Mesendoderm (in vitro differentiated cells): Measurements from ENCODE around the gene TMC6.

Experiments used
- DNase-seq: peaks from one replicate; pipeline ENCODE4 v3.0.0; 2013
- H2AK5ac ChIP-seq: 2 replicates; pipeline ENCODE4 v1.6.1; 2013; ENCODE audit warnings: low read length, inconsistent platforms
- H2BK120ac ChIP-seq: 2 replicates; pipeline ENCODE4 v1.6.1; 2013; ENCODE audit warnings: low read depth, mild to moderate bottlenecking, low read length, moderate library complexity, mixed read lengths
- H2BK15ac ChIP-seq: replicated peaks from 2 replicates; pipeline ENCODE4 v1.6.1; 2013; ENCODE audit warnings: low read depth, mild to moderate bottlenecking, moderate library complexity
- H2BK5ac ChIP-seq: 2 replicates; pipeline ENCODE4 v1.6.1; 2013; ENCODE audit warnings: low read length, inconsistent platforms
- H3K18ac ChIP-seq: 2 replicates; pipeline ENCODE4 v1.6.1; 2013; ENCODE audit warnings: mild to moderate bottlenecking, low read length, mixed read lengths
- H3K23ac ChIP-seq: one replicate; pipeline ENCODE4 v1.6.1; 2013; ENCODE audit warnings: low read length
- H3K27ac ChIP-seq: 2 replicates; pipeline ENCODE4 v1.5.1; 2013; ENCODE audit warnings: low read depth, mild to moderate bottlenecking, inconsistent platforms, low read length, moderate library complexity
- H3K27me3 ChIP-seq: 2 replicates; pipeline ENCODE4 v1.6.1; 2013; ENCODE audit warnings: low read length, control low read depth, mild to moderate bottlenecking, inconsistent platforms; ENCODE audit not compliant: insufficient read depth, poor library complexity
- H3K36me3 ChIP-seq: 2 replicates; pipeline ENCODE4 v1.6.1; 2013; ENCODE audit warnings: low read length, inconsistent platforms; ENCODE audit not compliant: control insufficient read depth, insufficient read depth
- H3K4ac ChIP-seq: one replicate; pipeline ENCODE4 v1.6.1; 2013; ENCODE audit warnings: low read depth, mild to moderate bottlenecking, low read length, moderate library complexity
- H3K4me1 ChIP-seq: 2 replicates; pipeline ENCODE4 v1.6.1; 2013; ENCODE audit warnings: low read depth, low read length, inconsistent platforms; ENCODE audit not compliant: control insufficient read depth
- H3K4me2 ChIP-seq: 2 replicates; pipeline ENCODE4 v1.6.1; 2013; ENCODE audit warnings: low read length
- H3K4me3 ChIP-seq: 2 replicates; pipeline ENCODE4 v1.5.1; 2013; ENCODE audit warnings: mild to moderate bottlenecking, low read length
- H3K56ac ChIP-seq: one replicate; pipeline ENCODE4 v1.6.1; 2013; ENCODE audit warnings: low read length
- H3K79me1 ChIP-seq: 2 replicates; pipeline ENCODE4 v1.6.1; 2013; ENCODE audit warnings: low read length, inconsistent platforms
- H3K79me2 ChIP-seq: 2 replicates; pipeline ENCODE4 v1.6.1; 2013; ENCODE audit warnings: mild to moderate bottlenecking, low read length; ENCODE audit not compliant: control insufficient read depth, insufficient read depth
- H3K9ac ChIP-seq: 2 replicates; pipeline ENCODE4 v1.6.1; 2013; ENCODE audit warnings: low read length, inconsistent platforms
- H4K5ac ChIP-seq: one replicate; pipeline ENCODE4 v1.6.1; 2013; ENCODE audit warnings: low read length
- H4K8ac ChIP-seq: one replicate; pipeline ENCODE4 v1.6.1; 2013; ENCODE audit warnings: low read depth, mild to moderate bottlenecking, control low read depth, low read length, moderate library complexity
- WGBS: extraction: QIAGEN DNeasy Blood & Tissue Kit; methylation state at CpG from one replicate; pipeline ENCODE4 v1.1.7; 2013; ENCODE audit warnings: low lambda C conversion rate, missing lambda C conversion rate; ENCODE audit not compliant: insufficient coverage; ENCODE audit errors: extremely low coverage; 5-methylcytosine and 5-hydroxymethylcytosine counted together

The TMC6 gene

DNA sequence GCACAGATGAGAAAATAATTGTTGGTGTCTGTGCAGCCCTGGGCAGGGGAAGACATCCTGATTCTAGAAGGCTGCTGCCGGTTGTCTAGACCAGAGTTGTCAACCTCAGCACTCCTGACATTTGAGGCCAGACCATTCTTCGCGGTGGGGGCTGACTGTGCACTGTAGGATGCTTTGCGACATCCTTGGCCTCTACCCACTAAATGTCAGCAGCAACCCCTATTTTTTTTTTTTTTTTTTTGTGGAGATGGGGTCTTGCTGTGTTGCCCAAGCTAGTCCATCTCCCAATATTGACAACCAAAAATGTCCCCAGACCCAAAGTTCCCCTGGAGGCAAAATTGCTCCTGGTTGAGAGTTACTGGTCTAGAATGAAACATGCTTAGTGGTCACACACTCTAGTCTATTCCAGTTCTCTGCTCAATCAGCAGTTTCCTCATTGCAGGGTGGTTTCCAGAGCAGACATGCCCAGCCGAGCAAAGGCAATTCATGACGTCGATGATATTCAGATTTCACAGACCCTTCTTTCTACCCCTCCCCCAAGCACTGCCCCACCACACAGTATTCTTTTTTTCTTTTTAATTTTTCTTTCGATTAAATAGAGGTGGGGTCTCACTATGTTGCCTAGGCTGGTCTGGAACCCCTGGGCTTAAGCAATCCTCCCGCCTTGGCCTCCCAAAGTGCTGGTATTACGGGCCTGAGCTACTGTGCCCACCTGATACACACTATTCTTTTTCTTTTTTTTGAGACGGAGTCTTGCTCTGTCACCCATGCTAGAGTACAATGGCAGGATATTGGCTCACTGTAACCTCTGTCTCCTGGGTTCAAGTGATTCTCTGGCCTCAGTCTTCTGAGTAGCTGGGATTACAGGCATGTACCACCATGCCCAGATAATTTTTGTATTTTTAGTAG is 26.6 kb upstream of the TMC6 start:
- Histone ChIP-seq H3K4ac (no peak overlapping the region), H2BK15ac (no peak overlapping the region), H3K79me2 (no peaks in the 10 kb centered on the region), H2AK5ac (no peak overlapping the region), H3K23ac (no peak overlapping the region), H3K9ac (no peak overlapping the region), H3K79me1 (no peaks in the 10 kb centered on the region), H2BK120ac (no peak overlapping the region), H4K8ac (no peak overlapping the region), H3K56ac (no peak overlapping the region), H3K4me1 (no peaks in the 10 kb centered on the region), H3K27ac (no peak overlapping the region), H3K4me2 (no peak overlapping the region), H2BK5ac (no peak overlapping the region), H3K36me3 (no peaks in the 10 kb centered on the region), H3K27me3 (no peaks in the 10 kb centered on the region), H3K18ac (no peak overlapping the region), H4K5ac (no peak overlapping the region), H3K4me3 (no peak overlapping the region)
- no peak for DNase-seq
- WGBS, result no CpG with 5 or more reads among the region's 11 CpGs

DNA sequence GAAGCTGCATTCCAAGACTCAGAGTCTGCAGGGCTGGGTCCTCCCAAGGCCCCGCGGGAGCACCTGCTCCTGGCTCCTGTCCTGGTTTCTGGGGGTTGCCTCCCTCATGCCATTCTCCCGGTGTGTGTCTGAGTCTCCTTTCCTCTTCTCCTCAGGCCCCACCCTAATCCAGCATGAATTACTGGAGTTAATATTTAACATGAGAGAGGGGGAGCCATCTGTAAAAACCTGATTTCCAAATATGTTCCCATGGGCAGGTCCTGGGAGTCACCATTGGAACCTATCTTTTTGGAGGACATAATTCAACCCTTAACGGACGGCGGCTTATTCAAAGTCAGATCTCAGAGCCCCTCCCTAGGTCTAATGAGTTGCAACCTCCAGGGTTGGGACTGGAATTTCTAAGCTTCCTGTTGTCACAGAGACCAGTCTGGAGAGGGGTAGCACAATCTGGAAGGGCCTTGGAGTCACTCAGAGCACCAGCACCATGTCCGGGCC is 23.0 kb upstream of the TMC6 start:
- no peak overlapping the region for H3K18ac ChIP-seq
- H3K4me3 ChIP-seq, result no peak overlapping the region
- H3K79me1 ChIP-seq, result no peaks in the 10 kb centered on the region
- H3K4ac ChIP-seq, result no peak overlapping the region
- no peaks in the 10 kb centered on the region for H3K4me1 ChIP-seq
- H3K36me3 ChIP-seq, result no peaks in the 10 kb centered on the region
- H2BK120ac ChIP-seq, result no peak overlapping the region
- no peak overlapping the region for H2BK15ac ChIP-seq
- H3K4me2 ChIP-seq, result no peak overlapping the region
- WGBS, result no CpG with 5 or more reads among the region's 7 CpGs
- no peaks in the 10 kb centered on the region for H3K79me2 ChIP-seq
- no peaks in the 10 kb centered on the region for H3K27me3 ChIP-seq
- H3K9ac ChIP-seq, result no peak overlapping the region
- H2AK5ac ChIP-seq, result no peak overlapping the region
- no peak for DNase-seq
- no peak overlapping the region for H3K27ac ChIP-seq
- H3K56ac ChIP-seq, result no peak overlapping the region
- no peak overlapping the region for H3K23ac ChIP-seq
- H4K5ac ChIP-seq, result no peak overlapping the region
- H4K8ac ChIP-seq, result no peak overlapping the region
- no peak overlapping the region for H2BK5ac ChIP-seq

GRCh38 chr17:78148286-78149016 is 19.9 kb upstream of the TMC6 start:
- no peak overlapping the region for H3K18ac ChIP-seq
- no peak overlapping the region for H2BK15ac ChIP-seq
- no peaks in the 10 kb centered on the region for H3K79me2 ChIP-seq
- H2AK5ac ChIP-seq, result no peak overlapping the region
- H3K9ac ChIP-seq, result no peak overlapping the region
- DNase-seq, result no peak
- no peaks in the 10 kb centered on the region for H3K36me3 ChIP-seq
- no peak overlapping the region for H3K56ac ChIP-seq
- no peak overlapping the region for H2BK5ac ChIP-seq
- no peak overlapping the region for H3K4me3 ChIP-seq
- no peak overlapping the region for H3K27ac ChIP-seq
- no peak overlapping the region for H3K23ac ChIP-seq
- no peaks in the 10 kb centered on the region for H3K79me1 ChIP-seq
- no peaks in the 10 kb centered on the region for H3K4me1 ChIP-seq
- no peak overlapping the region for H4K5ac ChIP-seq
- H3K4me2 ChIP-seq, result no peak overlapping the region
- no peaks in the 10 kb centered on the region for H3K27me3 ChIP-seq
- no peak overlapping the region for H3K4ac ChIP-seq
- H4K8ac ChIP-seq, result no peak overlapping the region
- WGBS, result no CpG with 5 or more reads among the region's 14 CpGs
- no peak overlapping the region for H2BK120ac ChIP-seq

DNA sequence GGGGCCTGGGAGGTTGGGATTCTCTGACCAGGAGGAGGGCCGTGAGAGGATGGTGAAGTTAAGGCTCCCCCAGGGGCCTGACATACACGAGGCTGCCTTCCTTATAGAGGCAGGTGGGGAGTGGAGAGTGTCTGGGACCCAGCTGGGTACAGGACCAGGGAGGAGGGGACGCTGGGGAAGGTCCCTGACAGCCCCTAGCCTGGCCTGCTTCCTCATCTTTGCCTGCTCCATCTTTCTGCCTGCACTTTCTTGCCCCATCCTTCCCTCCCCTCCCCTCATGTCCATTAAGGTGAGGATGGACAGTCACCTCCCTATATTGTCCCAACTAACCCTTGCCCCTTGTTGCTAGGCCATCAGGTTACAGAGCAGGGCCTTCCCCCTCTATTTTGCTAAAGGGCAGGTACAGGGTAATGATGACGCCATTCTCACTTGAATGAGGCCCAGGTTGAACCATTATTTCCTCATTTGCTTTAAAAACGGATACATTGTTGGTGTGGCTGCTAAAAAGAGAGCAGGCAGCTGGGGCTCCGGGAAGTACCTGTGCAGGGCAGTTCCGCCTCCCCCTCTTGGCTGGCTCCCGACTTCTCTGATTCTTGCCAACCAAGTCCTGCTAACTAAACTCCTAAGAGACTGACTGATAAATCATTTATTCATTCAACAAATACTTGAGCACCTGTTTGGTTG is 18.9 kb upstream of the TMC6 start:
- H2AK5ac ChIP-seq, result no peak overlapping the region
- H2BK5ac ChIP-seq, result no peak overlapping the region
- no peak overlapping the region for H3K56ac ChIP-seq
- no peak overlapping the region for H2BK15ac ChIP-seq
- H3K4me2 ChIP-seq, result no peak overlapping the region
- H3K36me3 ChIP-seq, result no peaks in the 10 kb centered on the region
- H3K4me1 ChIP-seq, result no peaks in the 10 kb centered on the region
- H3K23ac ChIP-seq, result no peak overlapping the region
- no peak overlapping the region for H4K5ac ChIP-seq
- H3K79me2 ChIP-seq, result no peaks in the 10 kb centered on the region
- no peak overlapping the region for H4K8ac ChIP-seq
- H3K27ac ChIP-seq, result no peak overlapping the region
- H3K27me3 ChIP-seq, result no peaks in the 10 kb centered on the region
- no peak overlapping the region for H3K9ac ChIP-seq
- H3K18ac ChIP-seq, result no peak overlapping the region
- no peak overlapping the region for H3K4me3 ChIP-seq
- no peaks in the 10 kb centered on the region for H3K79me1 ChIP-seq
- no peak overlapping the region for H2BK120ac ChIP-seq
- WGBS, result no CpG with 5 or more reads among the region's 8 CpGs
- DNase-seq, result no peak
- no peak overlapping the region for H3K4ac ChIP-seq

- WGBS, result no CpG with 5 or more reads among the region's 6 CpGs
- Histone ChIP-seq H4K5ac (no peak overlapping the region), H3K56ac (no peak overlapping the region), H2BK15ac (no peak overlapping the region), H2AK5ac (no peak overlapping the region), H2BK5ac (no peak overlapping the region), H2BK120ac (no peak overlapping the region), H3K23ac (no peak overlapping the region), H3K18ac (no peak overlapping the region), H3K4ac (no peak overlapping the region), H4K8ac (no peak overlapping the region), H3K27ac (no peak overlapping the region), H3K4me3 (no peak overlapping the region), H3K36me3 (no peaks in the 10 kb centered on the region), H3K4me1 (no peaks in the 10 kb centered on the region), H3K9ac (no peak overlapping the region), H3K79me1 (no peaks in the 10 kb centered on the region), H3K27me3 (no peaks in the 10 kb centered on the region), H3K4me2 (no peak overlapping the region), H3K79me2 (no peaks in the 10 kb centered on the region)
- DNase-seq, result no peak
Observed at GRCh38 chr17:78146881-78147280, 18.3 kb upstream of the TMC6 start.
